ENCODE measurements around the gene ITPRIP.

The ITPRIP gene

DNA sequence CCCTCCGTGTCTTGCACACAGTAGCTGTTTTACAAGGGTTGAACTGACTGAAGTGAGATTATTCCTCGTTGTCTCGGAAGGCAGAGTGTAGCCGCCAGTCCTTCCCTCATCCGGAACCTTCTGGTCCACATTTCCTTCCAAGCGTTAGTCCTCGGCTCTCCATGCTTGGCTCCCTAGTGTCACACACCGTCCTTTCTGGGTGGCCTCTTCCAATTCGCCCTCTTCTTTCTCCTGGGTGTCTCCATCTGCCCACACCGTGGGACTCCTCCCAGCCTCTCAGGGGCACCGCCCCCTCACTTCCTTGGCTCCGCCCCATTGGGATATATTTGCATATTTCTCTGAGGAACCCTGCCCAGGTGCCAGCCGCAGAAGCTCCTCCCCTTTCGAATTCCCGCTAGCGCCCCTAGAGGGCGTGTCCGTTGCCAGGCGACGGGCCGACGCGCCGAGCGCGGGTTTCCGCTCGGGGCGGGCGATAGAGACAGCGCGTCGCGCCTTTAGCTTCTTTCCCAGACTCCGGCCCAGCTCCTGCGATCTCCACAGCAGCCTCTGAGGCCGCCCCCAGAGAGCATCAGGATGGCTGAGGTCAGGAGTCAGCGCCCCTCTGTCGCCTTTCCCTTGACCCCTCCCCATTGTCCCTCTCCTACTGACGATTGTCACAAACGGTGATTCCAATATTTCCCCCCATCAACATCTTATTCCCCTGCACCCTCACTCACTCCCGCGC, 15.2 kb upstream of the ITPRIP start, which contains the start of gene CFAP58:
TSS of gene CFAP58 (plus strand) at position 509 of the 724 bp plus-strand sequence. CDS start at position 574, 65 bp downstream.
- ChIA-PET CTCF (interaction anchor here (0.5 to 13.7 kb wide), 23 partner anchors 9 to 764 kb away, joined by 3 to 289 read pairs (median 4); partner anchors contain the start of gene ITPRIP), POLR2A (interaction anchor here (0.7 to 1.3 kb wide), 4 partner anchors 15 to 98 kb away, joined by 3 to 11 read pairs (median 5); partner anchors contain the start of genes GSTO1, GSTO2 and ITPRIP)
- Histone ChIP-seq H3K9me3 (ENCODE audit: control insufficient read depth, insufficient read depth, low read depth, low read length) (no peaks in the 10 kb centered on the region), H3K27ac (ENCODE audit: extremely low read depth, low read depth, low read length) (no peak within 1 kb of the TSS), H3K4me3 (ENCODE audit: low read depth, low read length) (peak within 1 kb of the TSS; percentile 45), H3K36me3 (ENCODE audit: control insufficient read depth in 2 of 2, insufficient read depth in 1 of 2, low read length in 2 of 2) (no peaks in the 10 kb centered on the region), H3K4me1 (ENCODE audit: control insufficient read depth, insufficient read depth, low read length) (peaks cover 4% of the 10 kb centered on the region; the same call in 1 of the 2 replicates)
- TF ChIP-seq KLF16 (tag by site-specific recombination; IDR thresholded peaks at IDR 0.05): 0 out of 2 replicates have a peak, but pooled peaks have one; percentile 17
- TF ChIP-seq, protein P1, sequence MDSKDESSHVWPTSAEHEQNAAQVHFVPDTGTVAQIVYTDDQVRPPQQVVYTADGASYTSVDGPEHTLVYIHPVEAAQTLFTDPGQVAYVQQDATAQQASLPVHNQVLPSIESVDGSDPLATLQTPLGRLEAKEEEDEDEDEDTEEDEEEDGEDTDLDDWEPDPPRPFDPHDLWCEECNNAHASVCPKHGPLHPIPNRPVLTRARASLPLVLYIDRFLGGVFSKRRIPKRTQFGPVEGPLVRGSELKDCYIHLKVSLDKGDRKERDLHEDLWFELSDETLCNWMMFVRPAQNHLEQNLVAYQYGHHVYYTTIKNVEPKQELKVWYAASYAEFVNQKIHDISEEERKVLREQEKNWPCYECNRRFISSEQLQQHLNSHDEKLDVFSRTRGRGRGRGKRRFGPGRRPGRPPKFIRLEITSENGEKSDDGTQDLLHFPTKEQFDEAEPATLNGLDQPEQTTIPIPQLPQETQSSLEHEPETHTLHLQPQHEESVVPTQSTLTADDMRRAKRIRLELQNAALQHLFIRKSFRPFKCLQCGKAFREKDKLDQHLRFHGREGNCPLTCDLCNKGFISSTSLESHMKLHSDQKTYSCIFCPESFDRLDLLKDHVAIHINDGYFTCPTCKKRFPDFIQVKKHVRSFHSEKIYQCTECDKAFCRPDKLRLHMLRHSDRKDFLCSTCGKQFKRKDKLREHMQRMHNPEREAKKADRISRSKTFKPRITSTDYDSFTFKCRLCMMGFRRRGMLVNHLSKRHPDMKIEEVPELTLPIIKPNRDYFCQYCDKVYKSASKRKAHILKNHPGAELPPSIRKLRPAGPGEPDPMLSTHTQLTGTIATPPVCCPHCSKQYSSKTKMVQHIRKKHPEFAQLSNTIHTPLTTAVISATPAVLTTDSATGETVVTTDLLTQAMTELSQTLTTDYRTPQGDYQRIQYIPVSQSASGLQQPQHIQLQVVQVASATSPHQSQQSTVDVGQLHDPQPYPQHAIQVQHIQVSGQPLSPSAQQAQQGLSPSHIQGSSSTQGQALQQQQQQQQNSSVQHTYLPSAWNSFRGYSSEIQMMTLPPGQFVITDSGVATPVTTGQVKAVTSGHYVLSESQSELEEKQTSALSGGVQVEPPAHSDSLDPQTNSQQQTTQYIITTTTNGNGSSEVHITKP (tag by site-specific recombination; IDR thresholded peaks at IDR 0.05): peak; percentile 84
- 0 out of 2 replicates have a peak, but pooled peaks have one; percentile 22 for TF ChIP-seq ZNF366 (tag by site-specific recombination; conservative IDR thresholded peaks at IDR 0.05)
- TF ChIP-seq KLF1 (tag by site-specific recombination; IDR thresholded peaks at IDR 0.05): peak; percentile 42; the same call in 1 of the 2 replicates
- TF ChIP-seq ZNF146 (tag by site-specific recombination; IDR thresholded peaks at IDR 0.05): no peak
- no peak for TF ChIP-seq ZFP3 (tag by site-specific recombination; IDR thresholded peaks at IDR 0.05; ENCODE audit: low read depth)
- TF ChIP-seq ZBTB17 (tag by site-specific recombination; IDR thresholded peaks at IDR 0.05): peak; percentile 45; the same call in 1 of the 2 replicates
- TF ChIP-seq IKZF3 (tag by site-specific recombination; IDR thresholded peaks at IDR 0.05): peak; percentile 54; the same call in 1 of the 2 replicates
- TF ChIP-seq ZNF223 (tag by site-specific recombination; IDR thresholded peaks at IDR 0.05): no peak
- peak; percentile 67 for TF ChIP-seq ZFHX2 (tag by site-specific recombination; conservative IDR thresholded peaks at IDR 0.05)
- TF ChIP-seq ZNF184 (tag by site-specific recombination; IDR thresholded peaks at IDR 0.05): no peak
- peak; percentile 57; the same call in 1 of the 2 replicates for TF ChIP-seq KLF10 (tag by site-specific recombination; IDR thresholded peaks at IDR 0.05)
- TF ChIP-seq ZNF660 (tag by site-specific recombination; IDR thresholded peaks at IDR 0.05): 0 out of 2 replicates have a peak, but pooled peaks have one; percentile 21
- TF ChIP-seq, protein P2, sequence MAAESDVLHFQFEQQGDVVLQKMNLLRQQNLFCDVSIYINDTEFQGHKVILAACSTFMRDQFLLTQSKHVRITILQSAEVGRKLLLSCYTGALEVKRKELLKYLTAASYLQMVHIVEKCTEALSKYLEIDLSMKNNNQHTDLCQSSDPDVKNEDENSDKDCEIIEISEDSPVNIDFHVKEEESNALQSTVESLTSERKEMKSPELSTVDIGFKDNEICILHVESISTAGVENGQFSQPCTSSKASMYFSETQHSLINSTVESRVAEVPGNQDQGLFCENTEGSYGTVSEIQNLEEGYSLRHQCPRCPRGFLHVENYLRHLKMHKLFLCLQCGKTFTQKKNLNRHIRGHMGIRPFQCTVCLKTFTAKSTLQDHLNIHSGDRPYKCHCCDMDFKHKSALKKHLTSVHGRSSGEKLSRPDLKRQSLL (tag by site-specific recombination; IDR thresholded peaks at IDR 0.05): peak; percentile 96
- TF ChIP-seq ZEB2 (tag by site-specific recombination; IDR thresholded peaks at IDR 0.05): 0 out of 2 replicates have a peak, but pooled peaks have one; percentile 15
- peak; percentile 66 for TF ChIP-seq EGR2 (tag by site-specific recombination; IDR thresholded peaks at IDR 0.05; ENCODE audit: low read depth)
- no peak for TF ChIP-seq ZBTB48 (tag by site-specific recombination; IDR thresholded peaks at IDR 0.05)
- TF ChIP-seq, protein P3, sequence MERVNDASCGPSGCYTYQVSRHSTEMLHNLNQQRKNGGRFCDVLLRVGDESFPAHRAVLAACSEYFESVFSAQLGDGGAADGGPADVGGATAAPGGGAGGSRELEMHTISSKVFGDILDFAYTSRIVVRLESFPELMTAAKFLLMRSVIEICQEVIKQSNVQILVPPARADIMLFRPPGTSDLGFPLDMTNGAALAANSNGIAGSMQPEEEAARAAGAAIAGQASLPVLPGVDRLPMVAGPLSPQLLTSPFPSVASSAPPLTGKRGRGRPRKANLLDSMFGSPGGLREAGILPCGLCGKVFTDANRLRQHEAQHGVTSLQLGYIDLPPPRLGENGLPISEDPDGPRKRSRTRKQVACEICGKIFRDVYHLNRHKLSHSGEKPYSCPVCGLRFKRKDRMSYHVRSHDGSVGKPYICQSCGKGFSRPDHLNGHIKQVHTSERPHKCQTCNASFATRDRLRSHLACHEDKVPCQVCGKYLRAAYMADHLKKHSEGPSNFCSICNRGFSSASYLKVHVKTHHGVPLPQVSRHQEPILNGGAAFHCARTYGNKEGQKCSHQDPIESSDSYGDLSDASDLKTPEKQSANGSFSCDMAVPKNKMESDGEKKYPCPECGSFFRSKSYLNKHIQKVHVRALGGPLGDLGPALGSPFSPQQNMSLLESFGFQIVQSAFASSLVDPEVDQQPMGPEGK (tag by site-specific recombination; IDR thresholded peaks at IDR 0.05): peak; percentile 21; the same call in 1 of the 2 replicates
- TF ChIP-seq GLIS2 (tag by site-specific recombination; IDR thresholded peaks at IDR 0.05): peak; percentile 68
- peak; percentile 65 for TF ChIP-seq SP2 (tag by site-specific recombination; IDR thresholded peaks at IDR 0.05)
- TF ChIP-seq, protein P4, sequence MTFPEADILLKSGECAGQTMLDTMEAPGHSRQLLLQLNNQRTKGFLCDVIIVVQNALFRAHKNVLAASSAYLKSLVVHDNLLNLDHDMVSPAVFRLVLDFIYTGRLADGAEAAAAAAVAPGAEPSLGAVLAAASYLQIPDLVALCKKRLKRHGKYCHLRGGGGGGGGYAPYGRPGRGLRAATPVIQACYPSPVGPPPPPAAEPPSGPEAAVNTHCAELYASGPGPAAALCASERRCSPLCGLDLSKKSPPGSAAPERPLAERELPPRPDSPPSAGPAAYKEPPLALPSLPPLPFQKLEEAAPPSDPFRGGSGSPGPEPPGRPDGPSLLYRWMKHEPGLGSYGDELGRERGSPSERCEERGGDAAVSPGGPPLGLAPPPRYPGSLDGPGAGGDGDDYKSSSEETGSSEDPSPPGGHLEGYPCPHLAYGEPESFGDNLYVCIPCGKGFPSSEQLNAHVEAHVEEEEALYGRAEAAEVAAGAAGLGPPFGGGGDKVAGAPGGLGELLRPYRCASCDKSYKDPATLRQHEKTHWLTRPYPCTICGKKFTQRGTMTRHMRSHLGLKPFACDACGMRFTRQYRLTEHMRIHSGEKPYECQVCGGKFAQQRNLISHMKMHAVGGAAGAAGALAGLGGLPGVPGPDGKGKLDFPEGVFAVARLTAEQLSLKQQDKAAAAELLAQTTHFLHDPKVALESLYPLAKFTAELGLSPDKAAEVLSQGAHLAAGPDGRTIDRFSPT (tag by site-specific recombination; IDR thresholded peaks at IDR 0.05): peak; percentile 72
- TF ChIP-seq, protein P5, sequence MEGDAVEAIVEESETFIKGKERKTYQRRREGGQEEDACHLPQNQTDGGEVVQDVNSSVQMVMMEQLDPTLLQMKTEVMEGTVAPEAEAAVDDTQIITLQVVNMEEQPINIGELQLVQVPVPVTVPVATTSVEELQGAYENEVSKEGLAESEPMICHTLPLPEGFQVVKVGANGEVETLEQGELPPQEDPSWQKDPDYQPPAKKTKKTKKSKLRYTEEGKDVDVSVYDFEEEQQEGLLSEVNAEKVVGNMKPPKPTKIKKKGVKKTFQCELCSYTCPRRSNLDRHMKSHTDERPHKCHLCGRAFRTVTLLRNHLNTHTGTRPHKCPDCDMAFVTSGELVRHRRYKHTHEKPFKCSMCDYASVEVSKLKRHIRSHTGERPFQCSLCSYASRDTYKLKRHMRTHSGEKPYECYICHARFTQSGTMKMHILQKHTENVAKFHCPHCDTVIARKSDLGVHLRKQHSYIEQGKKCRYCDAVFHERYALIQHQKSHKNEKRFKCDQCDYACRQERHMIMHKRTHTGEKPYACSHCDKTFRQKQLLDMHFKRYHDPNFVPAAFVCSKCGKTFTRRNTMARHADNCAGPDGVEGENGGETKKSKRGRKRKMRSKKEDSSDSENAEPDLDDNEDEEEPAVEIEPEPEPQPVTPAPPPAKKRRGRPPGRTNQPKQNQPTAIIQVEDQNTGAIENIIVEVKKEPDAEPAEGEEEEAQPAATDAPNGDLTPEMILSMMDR (tag by site-specific recombination; IDR thresholded peaks at IDR 0.05): peak; percentile 85
- TF ChIP-seq SP3 (tag by site-specific recombination; IDR thresholded peaks at IDR 0.05): peak; percentile 91
- peak; percentile 94 for TF ChIP-seq KLF9 (tag by site-specific recombination; IDR thresholded peaks at IDR 0.05; ENCODE audit: low read depth)
- TF ChIP-seq PRDM1 (tag by site-specific recombination; IDR thresholded peaks at IDR 0.05): peak; percentile 58
